MM.1S (cell line): ENCODE data around the gene TSPYL6.

Experiments
- DNase-seq: peaks from one replicate; pipeline ENCODE4 v3.0.0-alpha.2; 2015
- H2AFZ ChIP-seq: fragments of 300-600 bp; sonication (generic); 2 replicates; pipeline ENCODE4 v1.6.0; 2016; ENCODE audit warnings: antibody characterized with exemption, low read length
- H3F3A ChIP-seq: fragments of 300-600 bp; sonication (generic); 2 replicates; pipeline ENCODE4 v1.6.1; 2016; ENCODE audit warnings: mild to moderate bottlenecking, antibody characterized with exemption, low read length, moderate library complexity, mixed read lengths; ENCODE audit not compliant: insufficient read depth
- H3K27ac ChIP-seq: fragments of 300-600 bp; sonication (generic); 2 replicates; pipeline ENCODE4 v1.5.1; 2016; ENCODE audit warnings: mild to moderate bottlenecking, low read length
- H3K27me3 ChIP-seq: fragments of 300-600 bp; sonication (generic); replicated peaks from 2 replicates; pipeline ENCODE4 v1.6.0; 2016; ENCODE audit warnings: low read length; ENCODE audit not compliant: insufficient read depth
- H3K36me3 ChIP-seq: fragments of 300-600 bp; sonication (generic); replicated peaks from 2 replicates; pipeline ENCODE4 v1.6.1; 2016; ENCODE audit warnings: mild to moderate bottlenecking, low read length, mixed read lengths; ENCODE audit not compliant: insufficient read depth
- H3K4me1 ChIP-seq: fragments of 300-600 bp; sonication (generic); 2 replicates; pipeline ENCODE4 v1.6.1; 2016; ENCODE audit warnings: low read length, mixed read lengths
- H3K4me2 ChIP-seq: fragments of 300-600 bp; sonication (generic); 2 replicates; pipeline ENCODE4 v1.6.0; 2016; ENCODE audit warnings: low read depth, low read length
- H3K4me3 ChIP-seq: fragments of 300-600 bp; sonication (generic); 2 replicates; pipeline ENCODE4 v1.5.1; 2016; ENCODE audit warnings: low read length, mixed read lengths
- H3K79me2 ChIP-seq: fragments of 300-600 bp; sonication (generic); 2 replicates; pipeline ENCODE4 v1.6.1; 2016; ENCODE audit warnings: mixed run types, low read length, mixed read lengths
- H3K9ac ChIP-seq: fragments of 300-600 bp; sonication (generic); 2 replicates; pipeline ENCODE4 v1.6.1; 2016; ENCODE audit warnings: low read length, mixed read lengths
- H3K9me2 ChIP-seq: fragments of 300-600 bp; sonication (generic); replicated peaks from 2 replicates; pipeline ENCODE4 v1.6.1; 2016; ENCODE audit warnings: mild to moderate bottlenecking, low read length, mixed read lengths; ENCODE audit not compliant: insufficient read depth
- H3K9me3 ChIP-seq: fragments of 300-600 bp; sonication (generic); replicated peaks from 2 replicates; pipeline ENCODE4 v1.6.1; 2016; ENCODE audit warnings: mild to moderate bottlenecking, low read length, mixed read lengths; ENCODE audit not compliant: insufficient read depth
- H4K20me1 ChIP-seq: fragments of 300-600 bp; sonication (generic); 2 replicates; pipeline ENCODE4 v1.6.1; 2016; ENCODE audit warnings: mild to moderate bottlenecking, low read length, moderate library complexity, mixed read lengths; ENCODE audit not compliant: insufficient read depth
- EZH2 ChIP-seq: fragments of 300-600 bp; sonication (generic); optimal IDR thresholded peaks from 2 replicates; pipeline ENCODE3; 2017; ENCODE audit warnings: low read depth, mild to moderate bottlenecking, antibody characterized with exemption, low read length, mixed read lengths
- EZH2phosphoT487 ChIP-seq: fragments of 300-600 bp; sonication (generic); IDR thresholded peaks from 2 replicates; pipeline ENCODE4 v1.6.1; 2018; ENCODE audit warnings: antibody characterized with exemption, low read length
- TF ChIP-seq, protein P1 (sequence below): fragments of 300-600 bp; sonication (generic); IDR thresholded peaks from 2 replicates; pipeline ENCODE4 v1.5.1; 2016; ENCODE audit warnings: antibody characterized with exemption, low read length, mixed read lengths

TSPYL6 gene

GRCh38 chr2:54227798-54228197 lies 28.2 kb downstream of the TSPYL6 start:
- Histone ChIP-seq H3K9ac (no peak overlapping the region), H3K4me1 (no peaks in the 10 kb centered on the region), H3K9me3 (no peaks in the 10 kb centered on the region), H3K27ac (no peak overlapping the region), H3K27me3 (no peaks in the 10 kb centered on the region), H2AFZ (no peak overlapping the region), H3F3A (no peaks in the 10 kb centered on the region), H3K9me2 (no peaks in the 10 kb centered on the region), H3K36me3 (no peaks in the 10 kb centered on the region), H3K4me3 (no peak overlapping the region), H3K4me2 (no peak overlapping the region), H4K20me1 (no peaks in the 10 kb centered on the region), H3K79me2 (no peaks in the 10 kb centered on the region)
- TF ChIP-seq, protein P1, sequence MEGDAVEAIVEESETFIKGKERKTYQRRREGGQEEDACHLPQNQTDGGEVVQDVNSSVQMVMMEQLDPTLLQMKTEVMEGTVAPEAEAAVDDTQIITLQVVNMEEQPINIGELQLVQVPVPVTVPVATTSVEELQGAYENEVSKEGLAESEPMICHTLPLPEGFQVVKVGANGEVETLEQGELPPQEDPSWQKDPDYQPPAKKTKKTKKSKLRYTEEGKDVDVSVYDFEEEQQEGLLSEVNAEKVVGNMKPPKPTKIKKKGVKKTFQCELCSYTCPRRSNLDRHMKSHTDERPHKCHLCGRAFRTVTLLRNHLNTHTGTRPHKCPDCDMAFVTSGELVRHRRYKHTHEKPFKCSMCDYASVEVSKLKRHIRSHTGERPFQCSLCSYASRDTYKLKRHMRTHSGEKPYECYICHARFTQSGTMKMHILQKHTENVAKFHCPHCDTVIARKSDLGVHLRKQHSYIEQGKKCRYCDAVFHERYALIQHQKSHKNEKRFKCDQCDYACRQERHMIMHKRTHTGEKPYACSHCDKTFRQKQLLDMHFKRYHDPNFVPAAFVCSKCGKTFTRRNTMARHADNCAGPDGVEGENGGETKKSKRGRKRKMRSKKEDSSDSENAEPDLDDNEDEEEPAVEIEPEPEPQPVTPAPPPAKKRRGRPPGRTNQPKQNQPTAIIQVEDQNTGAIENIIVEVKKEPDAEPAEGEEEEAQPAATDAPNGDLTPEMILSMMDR: no peak
- TF ChIP-seq EZH2 (no peak), EZH2phosphoT487 (no peak)
- DNase-seq: no peak

GRCh38 chr2:54226260-54226659 lies 29.8 kb downstream of the TSPYL6 start:
- H3K9me3 ChIP-seq: no peaks in the 10 kb centered on the region

DNA sequence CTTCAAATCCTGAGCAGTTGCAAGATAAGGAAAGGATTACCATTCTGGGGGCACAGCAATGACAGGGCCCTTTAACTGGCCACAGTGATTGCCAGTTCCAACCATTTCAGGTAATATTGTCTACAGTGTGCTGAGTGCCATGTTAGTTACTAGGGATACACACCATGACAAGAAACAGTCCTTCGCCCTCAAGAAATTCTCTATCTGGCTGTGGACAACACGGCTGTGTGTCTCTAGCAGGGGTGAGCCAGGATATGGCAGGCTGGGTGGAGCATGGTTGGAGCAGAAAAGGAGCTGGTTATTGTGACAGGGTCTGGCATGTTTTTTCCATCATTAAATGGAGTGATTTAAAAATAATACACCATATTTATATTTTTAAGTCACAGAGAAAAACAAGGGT lies 31.0 kb downstream of the TSPYL6 start:
- H3K79me2 ChIP-seq: no peaks in the 10 kb centered on the region
- TF ChIP-seq, protein P1: no peak
- TF ChIP-seq EZH2phosphoT487 (no peak), EZH2 (no peak)

More at GRCh38 chr2:54226260-54226659, 29.8 kb downstream of the TSPYL6 start:
- Histone ChIP-seq H3K9ac (no peak overlapping the region), H3K9me2 (no peaks in the 10 kb centered on the region), H3K36me3 (no peaks in the 10 kb centered on the region), H3F3A (no peaks in the 10 kb centered on the region), H3K4me3 (no peak overlapping the region), H4K20me1 (no peaks in the 10 kb centered on the region), H3K4me1 (no peaks in the 10 kb centered on the region), H3K79me2 (no peaks in the 10 kb centered on the region), H2AFZ (no peak overlapping the region), H3K27me3 (no peaks in the 10 kb centered on the region), H3K27ac (no peak overlapping the region), H3K4me2 (no peak overlapping the region)
- TF ChIP-seq, protein P1: no peak
- TF ChIP-seq EZH2 (no peak), EZH2phosphoT487 (no peak)
- no peak for DNase-seq

More for the DNA sequence above, 31.0 kb downstream of the TSPYL6 start:
- DNase-seq: no peak
- Histone ChIP-seq H3F3A (no peaks in the 10 kb centered on the region), H4K20me1 (no peaks in the 10 kb centered on the region), H3K36me3 (no peaks in the 10 kb centered on the region), H3K4me1 (no peaks in the 10 kb centered on the region), H2AFZ (no peak overlapping the region), H3K27ac (no peak overlapping the region), H3K4me3 (no peak overlapping the region), H3K9me3 (no peaks in the 10 kb centered on the region), H3K27me3 (no peaks in the 10 kb centered on the region), H3K4me2 (no peak overlapping the region), H3K9ac (no peak overlapping the region), H3K9me2 (no peaks in the 10 kb centered on the region)
